GM21786 (cell line): ENCODE data around the gene MORC2.

Source experiments
- ATAC-seq: cut with Tn5 transposase; IDR thresholded peaks from one replicate; pipeline ENCODE4 v1.9.1; 2021; ENCODE audit not compliant: unreplicated experiment

Gene MORC2

DNA sequence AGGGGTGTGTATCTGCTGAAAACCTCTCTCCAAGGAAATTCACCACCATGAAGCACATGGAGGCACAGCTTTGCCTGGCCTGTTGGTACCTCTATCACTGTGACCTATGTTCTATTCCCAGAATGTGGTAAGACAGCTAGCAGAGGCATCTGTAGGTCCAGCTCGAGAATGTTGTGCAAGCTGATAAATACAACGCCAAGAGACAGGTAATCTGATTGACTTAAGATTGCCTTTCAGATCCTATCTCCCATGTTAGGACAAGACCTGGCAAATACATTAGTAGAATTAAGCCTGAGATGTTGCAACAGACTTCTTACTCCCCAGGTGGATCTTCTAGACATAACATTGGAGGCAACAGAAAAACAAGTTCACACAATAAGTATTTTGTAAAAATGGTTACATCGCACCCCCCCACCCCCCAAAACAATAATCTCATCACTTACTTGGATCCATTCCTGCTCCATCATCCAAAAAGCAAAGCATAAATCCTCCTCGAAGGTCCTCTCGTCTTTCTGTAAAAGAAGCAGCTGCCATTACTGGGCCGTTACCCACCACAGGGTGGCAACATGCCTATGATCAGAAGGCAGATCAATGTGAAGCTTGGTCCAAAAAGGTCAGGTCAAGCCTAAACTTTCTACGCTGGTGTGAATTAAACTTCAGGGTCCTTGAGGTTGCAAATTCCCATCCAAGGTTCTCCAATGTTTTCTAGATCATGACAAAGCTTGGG, 18.5 kb downstream of the MORC2 start:
- no peak for ATAC-seq

DNA sequence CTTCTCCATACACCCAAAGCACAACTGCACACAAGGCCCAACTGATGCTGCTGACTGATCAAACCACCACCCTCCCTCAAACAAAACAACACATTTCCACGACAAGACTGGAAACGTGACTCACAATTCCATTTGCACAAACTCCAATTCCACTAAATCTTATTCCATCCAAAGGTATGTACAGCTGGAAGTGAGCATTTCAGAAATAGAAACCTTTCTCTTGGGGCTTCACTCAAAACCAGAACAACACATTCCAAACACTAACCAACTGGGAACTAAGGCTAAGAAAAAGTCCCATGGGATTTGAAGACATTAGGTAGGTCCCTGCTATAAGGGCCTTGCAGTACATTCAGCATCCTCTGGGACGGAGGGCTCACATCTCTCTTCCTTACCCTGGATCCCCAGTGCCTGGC, 19.6 kb downstream of the MORC2 start:
- ATAC-seq: no peak

GRCh38 chr22:30947816-30948454, 20.6 kb downstream of the MORC2 start:
- no peak for ATAC-seq

DNA sequence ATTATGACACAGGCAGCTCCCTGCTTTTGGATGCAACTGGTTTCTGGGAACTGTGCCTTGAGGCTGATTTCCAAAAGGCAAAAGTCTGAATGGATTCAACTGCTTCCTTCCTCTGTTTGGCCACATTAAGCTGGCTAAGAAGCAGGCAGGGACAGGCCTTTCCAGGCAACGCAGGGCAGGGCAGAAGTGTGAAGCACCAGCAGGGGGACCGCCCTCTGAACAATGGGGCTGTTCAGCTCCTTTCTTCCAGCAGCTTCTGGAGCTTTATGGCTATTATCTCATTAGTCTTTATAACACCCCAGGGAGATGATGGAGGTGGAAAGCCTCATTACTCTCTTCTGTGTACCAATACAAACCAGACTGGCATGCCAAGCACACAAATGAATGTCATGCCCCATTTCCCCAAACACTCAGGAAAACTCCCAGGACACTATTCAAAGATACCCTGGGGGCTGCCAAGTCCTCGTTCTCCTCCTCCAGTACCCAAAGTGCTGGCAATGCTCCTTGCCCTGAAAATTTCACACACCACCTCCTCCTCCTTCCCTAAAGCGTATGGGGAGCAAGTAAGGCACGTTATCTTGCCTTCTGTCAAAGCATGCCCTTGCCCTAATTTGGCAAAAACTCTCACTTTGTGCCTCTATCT, 21.3 kb downstream of the MORC2 start:
- no peak for ATAC-seq

DNA sequence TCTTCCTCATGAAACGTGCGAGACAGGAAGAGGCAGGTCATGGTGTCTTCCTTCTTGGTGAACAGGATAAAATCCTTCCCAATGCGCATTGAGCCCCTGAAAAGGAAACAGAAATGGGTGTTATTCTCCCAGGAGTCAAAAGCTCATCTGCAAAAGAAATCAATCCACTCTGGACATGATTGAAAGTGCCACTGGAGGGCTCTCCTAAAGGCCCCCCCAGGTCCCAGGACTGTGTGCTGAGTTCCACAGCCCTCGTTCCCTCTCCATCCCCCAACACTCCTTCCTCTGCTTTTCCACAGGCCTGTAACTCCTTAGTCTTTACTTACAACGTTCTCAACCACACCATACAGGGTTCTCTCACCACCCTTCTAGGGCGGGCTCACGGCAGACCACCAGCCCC, 22.2 kb downstream of the MORC2 start:
- no peak for ATAC-seq

DNA sequence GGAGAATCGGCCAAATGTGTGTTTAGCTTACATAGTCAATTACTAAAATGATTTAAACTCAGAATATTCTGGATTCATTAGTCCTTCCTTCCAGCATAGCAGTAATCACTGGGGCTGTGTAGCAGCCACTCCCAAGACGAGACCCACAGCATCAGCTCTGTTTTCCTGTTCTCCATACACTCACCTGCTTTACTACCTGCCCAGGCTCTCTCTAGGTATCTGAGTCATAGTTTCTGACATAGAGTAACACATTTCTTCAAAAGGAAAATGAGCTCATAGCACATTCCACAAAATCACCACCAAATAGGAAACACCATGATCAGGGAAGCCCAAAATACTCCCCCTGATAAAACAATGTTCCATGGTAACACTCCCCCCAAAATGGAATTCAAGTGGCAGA, 22.9 kb downstream of the MORC2 start:
- ATAC-seq: no peak

DNA sequence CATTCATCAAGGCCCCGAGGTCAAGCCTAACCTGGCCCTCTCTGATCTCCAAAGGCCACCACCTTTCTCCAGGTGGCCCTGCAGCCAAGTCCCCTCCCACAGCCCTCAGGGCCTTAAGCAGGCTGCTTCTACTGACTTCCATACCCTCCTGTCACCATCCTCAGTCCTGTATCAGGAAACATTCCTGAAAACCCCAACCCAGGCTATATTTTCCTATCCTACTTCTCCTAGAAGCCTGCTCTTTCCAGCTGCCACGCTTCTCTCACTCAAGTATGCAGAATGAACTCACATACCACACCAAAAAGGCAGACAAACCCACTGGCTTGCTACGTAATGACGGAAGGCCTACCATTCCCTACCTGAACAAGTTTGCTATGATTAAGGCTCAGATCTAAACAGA, 23.6 kb downstream of the MORC2 start:
- no peak for ATAC-seq

GRCh38 chr22:30943368-30943767, 25.2 kb downstream of the MORC2 start:
- no peak for ATAC-seq

GRCh38 chr22:30941363-30941740, 27.2 kb downstream of the MORC2 start:
- ATAC-seq: no peak

- no peak for ATAC-seq
Observed at GRCh38 chr22:30940685-30941362, 27.8 kb downstream of the MORC2 start.

- no peak for ATAC-seq
Observed at GRCh38 chr22:30934053-30934452, 34.5 kb downstream of the MORC2 start.

- no peak for ATAC-seq
Observed at GRCh38 chr22:30933457-30933856, 35.1 kb downstream of the MORC2 start.

- no peak for ATAC-seq
Observed at GRCh38 chr22:30932661-30933060, 35.9 kb downstream of the MORC2 start.

GRCh38 chr22:30931541-30932300, 36.9 kb downstream of the MORC2 start:
- no peak for ATAC-seq

GRCh38 chr22:30930228-30930627, 38.3 kb downstream of the MORC2 start:
- ATAC-seq: no peak

DNA sequence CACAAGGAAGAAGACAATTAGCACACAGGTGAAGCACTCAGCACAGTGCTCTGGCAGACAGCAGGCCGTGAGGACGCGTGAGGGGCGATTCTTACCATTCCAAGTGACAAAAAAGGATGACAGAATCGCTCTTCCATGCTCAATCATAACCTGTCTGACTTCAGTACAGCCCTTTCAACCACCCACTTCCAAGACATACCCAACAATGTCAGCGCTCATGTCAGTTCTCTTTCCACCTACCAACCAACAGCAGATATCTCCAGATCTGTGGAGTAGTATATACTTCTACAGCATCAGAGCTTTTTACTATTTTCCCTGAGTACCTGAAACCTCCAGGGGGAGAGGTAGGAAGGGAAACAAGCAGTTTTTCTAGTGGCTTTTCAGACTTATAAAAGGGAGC, 40.2 kb downstream of the MORC2 start:
- no peak for ATAC-seq

DNA sequence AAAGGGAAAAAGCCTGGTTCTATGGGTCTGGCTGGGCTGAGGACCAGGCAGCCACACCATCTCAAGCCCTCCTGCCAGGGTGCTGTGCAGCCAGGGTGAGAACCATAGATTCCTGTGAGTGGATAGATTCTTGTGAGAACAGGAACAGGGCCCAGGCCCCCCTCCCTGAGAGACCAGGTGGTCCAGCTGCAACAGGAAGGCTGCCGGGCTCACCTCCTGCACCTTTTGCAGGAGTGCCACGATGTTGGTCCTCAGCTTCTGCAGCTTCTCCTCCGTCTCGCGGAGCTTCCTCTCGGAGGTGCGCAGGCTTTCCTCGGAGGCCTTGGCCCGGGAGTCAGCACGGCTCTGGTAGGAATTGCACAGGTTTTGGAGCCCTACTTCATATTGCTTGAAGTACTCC, 40.8 kb downstream of the MORC2 start:
- no peak for ATAC-seq

GRCh38 chr22:30926706-30927105, 41.9 kb downstream of the MORC2 start:
- ATAC-seq: no peak

DNA sequence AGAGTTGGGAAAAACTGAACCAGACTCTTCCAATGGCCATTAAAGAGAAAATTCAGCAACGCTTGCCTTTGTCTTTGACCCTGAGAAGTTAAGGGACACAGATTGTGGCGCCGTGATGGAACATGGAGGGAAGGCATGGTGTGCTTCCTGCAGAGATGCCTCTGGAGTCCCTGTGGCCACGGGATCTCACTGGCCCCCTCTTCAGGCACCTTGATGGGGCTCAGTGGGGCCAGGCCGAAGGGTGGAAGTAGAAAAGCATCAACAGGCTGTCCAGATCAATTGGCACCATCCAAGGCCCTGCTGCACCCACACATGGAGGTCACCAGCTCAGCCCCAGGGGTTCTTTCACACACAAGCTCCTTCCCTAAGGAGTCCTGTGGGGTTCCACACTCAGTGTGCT, 42.9 kb downstream of the MORC2 start:
- ATAC-seq: no peak

GRCh38 chr22:30923168-30923900, 45.2 kb downstream of the MORC2 start:
- no peak for ATAC-seq
